Uterus (tissue), 4 donors: Measurements from ENCODE around the gene CDH13. TPM values are rescaled to one million over a fixed set of nuclear protein-coding genes. Genes with fewer than 3 reads are reported as not detected.

Experiments used
- DNase-seq, 2 donors: peaks; one replicate each; pipeline ENCODE4 v3.0.0-alpha.2; 2019 to 2020
- H3K27ac ChIP-seq, 2 donors: fragments of 200-600 bp; sonication (generic); 1 replicate in 1 of 2; 2 replicates in 1 of 2; pipeline ENCODE4 v1.5.1; 2016 to 2018
- H3K27me3 ChIP-seq, 2 donors: fragments of 200-600 bp; sonication (generic); one replicate each; pipeline ENCODE4 v1.5.1; 2018 to 2019; ENCODE audit warnings: control low read depth in 1 of 2
- H3K36me3 ChIP-seq, 2 donors: fragments of 200-600 bp; sonication (generic); one replicate each; pipeline ENCODE4 v1.5.1; 2019; ENCODE audit warnings: control low read depth in 1 of 2
- H3K4me1 ChIP-seq, 2 donors: fragments of 200-600 bp; sonication (generic); one replicate each; pipeline ENCODE4 v1.5.1; 2018 to 2019; ENCODE audit warnings: control low read depth in 1 of 2
- H3K4me3 ChIP-seq, 2 donors: fragments of 200-600 bp; sonication (generic); 1 replicate in 1 of 2; 2 replicates in 1 of 2; pipeline ENCODE4 v1.5.1; 2018 to 2019; ENCODE audit warnings: mild to moderate bottlenecking in 1 of 2
- H3K9me3 ChIP-seq, 2 donors: fragments of 200-600 bp; sonication (generic); one replicate each; pipeline ENCODE4 v1.5.1; 2019; ENCODE audit warnings: control low read depth in 1 of 2
- CTCF ChIP-seq, 4 experiments: fragments of 200-600 bp in 2 of 4; fragments of 450-650 bp in 2 of 4; sonication (generic) in 2 of 4; IDR thresholded peaks; one replicate each; pipeline ENCODE4 v1.5.1; 2016 to 2019; ENCODE audit warnings: antibody characterized with exemption in 4 of 4, mild to moderate bottlenecking in 2 of 4, moderate library complexity in 1 of 4
- POLR2A ChIP-seq, 2 donors: fragments of 450-650 bp; IDR thresholded peaks; one replicate each; pipeline ENCODE4 v1.6.1; 2016; ENCODE audit warnings: antibody characterized with exemption in 2 of 2, mild to moderate bottlenecking in 1 of 2, moderate library complexity in 1 of 2
- intact Hi-C: fragments of 100-400 bp; cut with DNase I; formaldehyde crosslinking; loops from one replicate; pipeline ENCODE4 v1.15.1; 2023; ENCODE audit warnings: low total_unique reads
- total RNA-seq, 4 donors: library from RNA; depleted of rRNA in 3 of 4; stranded (reverse); fragments of >200 nt in 3 of 4; gene quantifications; one replicate each; pipeline versions ENCODE4 v1.1.0 to v1.2.4, GENCODE V29; 2014 to 2023
- donor health status: DM: yes; HTN: yes; CAD: no.

CDH13 gene
- total RNA-seq, 4 donors from 2014 or later: 49.1 to 99.4 (median 82.7) TPM

DNA sequence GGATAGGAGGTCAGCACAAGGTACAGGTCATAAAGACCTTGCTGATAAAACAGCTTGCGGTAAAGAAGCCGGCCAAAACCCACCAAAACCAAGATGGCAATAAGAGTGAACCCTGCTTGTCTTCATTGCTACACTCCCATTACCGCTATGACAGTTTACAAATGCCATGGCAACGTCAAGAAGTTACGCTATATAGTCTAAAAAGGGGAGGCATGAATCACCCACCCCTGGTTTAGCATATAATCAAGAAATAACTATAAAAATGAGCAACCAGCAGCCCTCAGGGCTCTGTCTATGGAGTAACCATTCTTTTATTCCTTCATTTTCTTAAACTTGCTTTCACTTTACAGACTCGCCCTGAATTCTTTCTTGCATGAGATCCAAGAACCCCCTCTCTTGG, 1180.0 kb downstream of the CDH13 start:
- H3K9me3 ChIP-seq: no peaks in the 10 kb centered on the region
- no peak for DNase-seq
- peak overlapping the region in 1 of 2 donors; percentile 75 for H3K27ac ChIP-seq
- H3K4me3 ChIP-seq: no peak overlapping the region
- H3K36me3 ChIP-seq: no peaks in the 10 kb centered on the region
- intact Hi-C loops: no loop called here
- TF ChIP-seq POLR2A (IDR thresholded peaks at IDR 0.05) (no peak), CTCF (IDR thresholded peaks at IDR 0.05) (no peak)
- H3K27me3 ChIP-seq: no peaks in the 10 kb centered on the region
- no peaks in the 10 kb centered on the region for H3K4me1 ChIP-seq

- no peak for TF ChIP-seq CTCF (IDR thresholded peaks at IDR 0.05)
- TF ChIP-seq POLR2A (IDR thresholded peaks at IDR 0.05): no peak
- Histone ChIP-seq H3K27me3 (no peaks in the 10 kb centered on the region), H3K4me1 (no peaks in the 10 kb centered on the region), H3K27ac (peak overlapping the region; percentile 54 to 75), H3K9me3 (no peaks in the 10 kb centered on the region), H3K4me3 (peak overlapping the region; percentile 55 to 76), H3K36me3 (no peaks in the 10 kb centered on the region)
- intact Hi-C loops: no loop called here
- no peak for DNase-seq
These were observed 1180.5 kb downstream of the CDH13 start for GRCh38 chr16:83807327-83807709.

- Histone ChIP-seq H3K36me3 (no peaks in the 10 kb centered on the region), H3K4me1 (no peaks in the 10 kb centered on the region), H3K4me3 (peak within 1 kb of the TSS; percentile 55 to 76), H3K27me3 (no peaks in the 10 kb centered on the region), H3K27ac (peak within 1 kb of the TSS; percentile 68 to 75), H3K9me3 (no peaks in the 10 kb centered on the region)
- peak; percentile 92 to 95 for DNase-seq
- intact Hi-C loops: no loop called here
- peak in 1 of 2 donors; percentile 60 for TF ChIP-seq POLR2A (IDR thresholded peaks at IDR 0.05)
- TF ChIP-seq CTCF (IDR thresholded peaks at IDR 0.05): peak in 2 of 4 experiments; percentile 14 to 19
These were observed 1181.2 kb downstream of the CDH13 start, which contains the start of gene HSBP1 for GRCh38 chr16:83807710-83808572. Gene HSBP1, plus strand, starts transcription at chr16:83807978. Its CDS starts 99 bp downstream, at chr16:83808077.

DNA sequence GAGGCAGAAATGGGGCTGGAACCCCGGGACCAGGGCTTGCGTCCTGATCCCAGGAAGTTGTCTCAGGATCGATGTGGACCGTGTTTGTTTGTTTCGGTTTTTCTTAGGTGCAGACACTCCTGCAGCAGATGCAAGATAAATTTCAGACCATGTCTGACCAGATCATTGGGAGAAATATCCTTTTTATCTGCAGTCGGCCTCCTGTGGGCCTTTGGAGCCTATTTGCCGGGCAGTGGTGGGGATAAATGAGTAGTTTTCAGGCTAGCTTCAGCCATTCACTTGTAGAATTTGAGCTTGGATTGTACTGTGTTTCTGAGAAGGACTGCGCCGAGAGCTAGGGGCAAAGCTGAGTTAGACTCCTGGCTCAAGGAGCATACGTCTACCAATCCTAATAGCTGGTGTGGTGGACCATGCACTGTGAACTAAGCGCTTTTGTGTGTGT, 1181.8 kb downstream of the CDH13 start:
- H3K4me1 ChIP-seq: no peaks in the 10 kb centered on the region
- TF ChIP-seq POLR2A (IDR thresholded peaks at IDR 0.05) (no peak), CTCF (IDR thresholded peaks at IDR 0.05) (no peak)
- no peaks in the 10 kb centered on the region for H3K27me3 ChIP-seq
- H3K9me3 ChIP-seq: no peaks in the 10 kb centered on the region
- peak overlapping the region; percentile 68 to 75 for H3K27ac ChIP-seq
- intact Hi-C loops: no loop called here
- DNase-seq: no peak
- H3K4me3 ChIP-seq: peak overlapping the region; percentile 55 to 76
- no peaks in the 10 kb centered on the region for H3K36me3 ChIP-seq

DNA sequence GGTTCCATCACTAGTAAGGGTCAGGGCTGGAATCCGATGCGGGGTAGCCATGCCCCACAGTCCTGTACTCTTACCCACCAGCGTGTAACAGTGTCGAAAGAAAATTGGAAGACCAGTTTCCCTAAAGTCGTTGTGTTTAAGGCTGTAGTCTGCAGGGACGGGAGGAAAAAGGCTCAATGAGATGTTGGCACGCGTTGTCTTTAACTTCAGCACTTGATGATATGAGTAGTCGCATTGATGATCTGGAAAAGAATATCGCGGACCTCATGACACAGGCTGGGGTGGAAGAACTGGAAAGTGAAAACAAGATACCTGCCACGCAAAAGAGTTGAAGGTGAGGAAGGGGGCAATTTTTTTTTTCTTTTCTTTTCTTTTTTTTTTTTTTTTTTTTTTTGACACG, 1182.3 kb downstream of the CDH13 start:
- no peak for TF ChIP-seq POLR2A (IDR thresholded peaks at IDR 0.05)
- intact Hi-C loops: no loop called here
- Histone ChIP-seq H3K4me3 (peak overlapping the region; percentile 55 to 76), H3K27ac (no peak overlapping the region), H3K36me3 (no peaks in the 10 kb centered on the region), H3K27me3 (no peaks in the 10 kb centered on the region), H3K4me1 (no peaks in the 10 kb centered on the region), H3K9me3 (no peaks in the 10 kb centered on the region)
- no peak for DNase-seq
